Kidney (tissue), 22 donors: Measurements from ENCODE around the gene IGSF8. TPM values are rescaled to one million over a fixed set of nuclear protein-coding genes. Genes with fewer than 3 reads are reported as not detected.

Experiments
- DNase-seq, 5 donors: peaks; one replicate each; pipeline ENCODE4 v3.0.0-alpha.2; 2013 to 2020
- FAIRE-seq: peaks from 2 replicates; lab custom pipeline; 2012; peaks lifted over from hg19 to GRCh38; lab: Jason Lieb, UNC
- H3K27ac ChIP-seq, 2 donors: one replicate each; pipeline ENCODE4 v1.7.0; 2013; ENCODE audit warnings: low read depth in 2 of 2, low read length in 2 of 2, inconsistent platforms in 1 of 2
- H3K27me3 ChIP-seq: one replicate; pipeline ENCODE4 v1.7.1; 2013; ENCODE audit warnings: low read length, inconsistent platforms; ENCODE audit not compliant: control insufficient read depth, insufficient read depth
- H3K36me3 ChIP-seq, 3 donors: one replicate each; pipeline versions ENCODE4 v1.7.0 to v1.7.1; 2013; ENCODE audit warnings: low read length in 3 of 3, control low read depth in 1 of 3, inconsistent platforms in 1 of 3; ENCODE audit not compliant: insufficient read depth in 3 of 3, control insufficient read depth in 2 of 3
- H3K4me1 ChIP-seq, 3 donors: one replicate each; pipeline versions ENCODE4 v1.7.0 to v1.7.1; 2013; ENCODE audit warnings: low read length in 3 of 3, inconsistent platforms in 1 of 3, low read depth in 1 of 3; ENCODE audit not compliant: control insufficient read depth in 2 of 3, insufficient read depth in 2 of 3
- H3K4me3 ChIP-seq, 3 donors: one replicate each; pipeline versions ENCODE4 v1.7.0 to v1.8.1; 2013; ENCODE audit warnings: low read length in 3 of 3, control low read depth in 1 of 3, inconsistent platforms in 1 of 3
- H3K9ac ChIP-seq, 3 donors: one replicate each; pipeline versions ENCODE4 v1.7.0 to v1.7.1; 2013; ENCODE audit warnings: low read length in 3 of 3, control low read depth in 1 of 3, inconsistent platforms in 1 of 3
- H3K9me3 ChIP-seq, 3 donors: one replicate each; pipeline versions ENCODE4 v1.7.0 to v1.7.1; 2013; ENCODE audit warnings: low read length in 3 of 3, control low read depth in 1 of 3, inconsistent platforms in 1 of 3; ENCODE audit not compliant: control insufficient read depth in 2 of 3, insufficient read depth in 1 of 3
- CTCF ChIP-seq: IDR thresholded peaks from 3 replicates; pipeline ENCODE4 v1.5.1; 2012; ENCODE audit warnings: mild to moderate bottlenecking, moderate library complexity, borderline replicate concordance; ENCODE audit not compliant: insufficient read depth; ENCODE audit errors: extremely low read depth
- intact Hi-C: fragments of 100-400 bp; cut with DNase I; formaldehyde crosslinking; loops from one replicate; pipeline ENCODE4 v1.11.1; 2022
- long read RNA-seq, 10 donors: library from polyadenylated mRNA in 1 of 10; unstranded in 1 of 10; transcript quantifications; one replicate each; pipeline ENCODE4 v2.0.0 and lab custom pipeline, GENCODE V29; 2021 to 2026
- polyA plus RNA-seq: library from polyadenylated mRNA; stranded (reverse); fragments of 350-450 nt; fragmentation: Illumina TruSeq; extraction: RNeasy Lipid Tissue Mini Kit (QIAGEN cat#74804); gene quantifications from one replicate; pipeline ENCODE4 v1.2.3, GENCODE V29; 2014; ENCODE audit warnings: low read depth, low replicate concordance; ENCODE audit not compliant: insufficient read depth
- total RNA-seq: library from RNA; stranded (reverse); fragmentation: NEBNext Ultra II Directional; extraction: Animal tissue kit (Norgen Biotek cat#: 25700); gene quantifications from one replicate; pipeline ENCODE4 v1.2.1, GENCODE V29; 2021
- donor health status: control.
- donor health status: control.
- donor health status: control.
- donor health status: control.
- donor health status: control.
- donor health status: DM: yes; HTN: yes; CAD: no.
- donor health status: Normal renal cell carcinoma (clear cell type).

IGSF8 gene
- 40.9 TPM for total RNA-seq
- polyA plus RNA-seq, result 47.0 TPM
- long read RNA-seq, donor 1, partial matches to known transcripts, result 9 of 14 reads
- long read RNA-seq, donor 1, other reads (novel, unspliced or antisense), result 0 of 14 reads
- long read RNA-seq, donor 2, partial matches to known transcripts, result 5 of 9 reads
- long read RNA-seq, donor 2, other reads (novel, unspliced or antisense), result 0 of 9 reads
- long read RNA-seq, donor 3, transcript IGSF8-201 (7 exons, 2,343 nt), result major isoform, 10 of 27 reads
- long read RNA-seq, donor 3, partial matches to known transcripts, result 17 of 27 reads
- long read RNA-seq, donor 3, other reads (novel, unspliced or antisense), result 0 of 27 reads
- long read RNA-seq, donor 4, transcript IGSF8-201 (7 exons, 2,343 nt), result major isoform, 14 of 16 reads
- long read RNA-seq, donor 4, partial matches to known transcripts, result 0 of 16 reads
- long read RNA-seq, donor 4, other reads (novel, unspliced or antisense), result 0 of 16 reads
- long read RNA-seq, donor 5, partial matches to known transcripts, result 0 of 1 reads
- long read RNA-seq, donor 5, other reads (novel, unspliced or antisense), result 0 of 1 reads
- long read RNA-seq, donor 6, transcript IGSF8-201 (7 exons, 2,343 nt), result major isoform, 6 of 15 reads
- long read RNA-seq, donor 6, partial matches to known transcripts, result 6 of 15 reads
- long read RNA-seq, donor 6, other reads (novel, unspliced or antisense), result 0 of 15 reads
- long read RNA-seq, donor 7, transcript IGSF8-201 (7 exons, 2,343 nt), result major isoform, 37 of 52 reads
- long read RNA-seq, donor 7, partial matches to known transcripts, result 7 of 52 reads
- long read RNA-seq, donor 7, other reads (novel, unspliced or antisense), result 8 of 52 reads
- long read RNA-seq, donor 8, partial matches to known transcripts, result 0 of 4 reads
- long read RNA-seq, donor 8, other reads (novel, unspliced or antisense), result 0 of 4 reads
- long read RNA-seq, donor 9, partial matches to known transcripts, result 0 of 1 reads
- long read RNA-seq, donor 9, other reads (novel, unspliced or antisense), result 0 of 1 reads
- long read RNA-seq, donor 10, partial matches to known transcripts, result 14 of 18 reads
- long read RNA-seq, donor 10, other reads (novel, unspliced or antisense), result 0 of 18 reads

GRCh38 chr1:160097911-160098851 is at the start of gene IGSF8:
Gene IGSF8, minus strand, starts transcription at chr1:160098619. Its CDS starts 147 bp downstream, at chr1:160098472.
- Histone ChIP-seq H3K9ac (peak within 1 kb of the TSS; percentile 50 to 93 (median 93)), H3K36me3 (peaks cover 0 to 10% (median 0%) of the 10 kb centered on the region in 3 donors), H3K9me3 (no peaks in the 10 kb centered on the region), H3K27ac (peak within 1 kb of the TSS; percentile 95 to 98), H3K4me3 (peak within 1 kb of the TSS; percentile 63 to 85 (median 84)), H3K27me3 (no peaks in the 10 kb centered on the region), H3K4me1 (peaks cover 0 to 31% (median 20%) of the 10 kb centered on the region in 3 donors)
- no peak for TF ChIP-seq CTCF
- FAIRE-seq, result no peak
- DNase-seq, result peak in 3 of 5 donors; percentile 91 to 98 (median 93)
- intact Hi-C loops, result no loop called here

- H3K9me3 ChIP-seq, result no peaks in the 10 kb centered on the region
- intact Hi-C loops, result no loop called here
- no peaks in the 10 kb centered on the region for H3K4me1 ChIP-seq
- no peak for FAIRE-seq
- no peak overlapping the region for H3K4me3 ChIP-seq
- TF ChIP-seq CTCF, result no peak
- no peaks in the 10 kb centered on the region for H3K27me3 ChIP-seq
- no peaks in the 10 kb centered on the region for H3K36me3 ChIP-seq
- no peak overlapping the region for H3K9ac ChIP-seq
- H3K27ac ChIP-seq, result no peak overlapping the region
- no peak for DNase-seq
Observed at GRCh38 chr1:160148121-160148520, 49.7 kb upstream of the IGSF8 start.

- no peak for FAIRE-seq
- Histone ChIP-seq H3K9me3 (no peaks in the 10 kb centered on the region), H3K27me3 (no peaks in the 10 kb centered on the region), H3K36me3 (no peaks in the 10 kb centered on the region), H3K9ac (no peak overlapping the region), H3K27ac (no peak overlapping the region), H3K4me1 (no peaks in the 10 kb centered on the region), H3K4me3 (no peak overlapping the region)
- TF ChIP-seq CTCF, result no peak
- DNase-seq, result no peak
- intact Hi-C loops, result no loop called here
Observed at GRCh38 chr1:160146107-160146506, 47.7 kb upstream of the IGSF8 start.
